ENCODE results near the gene RIOX2.

RIOX2 gene

GRCh38 chr3:97938444-97938843 is 33.8 kb downstream of the RIOX2 start:
- Histone ChIP-seq H3K4me3 (ENCODE audit: low read length) (no peak overlapping the region), H3K36me3 (ENCODE audit: insufficient read depth, low read length) (peaks cover 46% of the 10 kb centered on the region), H3K27me3 (ENCODE audit: insufficient read depth, low read length) (no peaks in the 10 kb centered on the region), H3K9me3 (ENCODE audit: low read length) (no peaks in the 10 kb centered on the region), H3K4me1 (ENCODE audit: insufficient read depth, low read length) (no peaks in the 10 kb centered on the region), H2AFZ (ENCODE audit: low read depth, low read length) (no peak overlapping the region)

- Histone ChIP-seq H3K9me3 (ENCODE audit: low read length) (no peaks in the 10 kb centered on the region), H3K27me3 (ENCODE audit: insufficient read depth, low read length) (no peaks in the 10 kb centered on the region), H3K4me1 (ENCODE audit: insufficient read depth, low read length) (no peaks in the 10 kb centered on the region), H3K36me3 (ENCODE audit: insufficient read depth, low read length) (peaks cover 35% of the 10 kb centered on the region), H2AFZ (ENCODE audit: low read depth, low read length) (no peak overlapping the region), H3K4me3 (ENCODE audit: low read length) (no peak overlapping the region)
Measured at GRCh38 chr3:97937205-97937604, 35.0 kb downstream of the RIOX2 start.

GRCh38 chr3:97935842-97936241 is 36.4 kb downstream of the RIOX2 start:
- H3K36me3 ChIP-seq (ENCODE audit: insufficient read depth, low read length): peaks cover 25% of the 10 kb centered on the region
- no peaks in the 10 kb centered on the region for H3K9me3 ChIP-seq (ENCODE audit: low read length)
- H2AFZ ChIP-seq (ENCODE audit: low read depth, low read length): no peak overlapping the region
- no peaks in the 10 kb centered on the region for H3K27me3 ChIP-seq (ENCODE audit: insufficient read depth, low read length)
- no peaks in the 10 kb centered on the region for H3K4me1 ChIP-seq (ENCODE audit: insufficient read depth, low read length)
- H3K4me3 ChIP-seq (ENCODE audit: low read length): no peak overlapping the region

- Histone ChIP-seq H2AFZ (ENCODE audit: low read depth, low read length) (no peak overlapping the region), H3K36me3 (ENCODE audit: insufficient read depth, low read length) (peaks cover 25% of the 10 kb centered on the region)
Measured at GRCh38 chr3:97934980-97935695, 37.1 kb downstream of the RIOX2 start.

GRCh38 chr3:97932387-97932801 is 39.8 kb downstream of the RIOX2 start:
- H3K27me3 ChIP-seq (ENCODE audit: insufficient read depth, low read length): no peaks in the 10 kb centered on the region
- no peaks in the 10 kb centered on the region for H3K9me3 ChIP-seq (ENCODE audit: low read length)
- H3K4me3 ChIP-seq (ENCODE audit: low read length): no peak overlapping the region
- no peaks in the 10 kb centered on the region for H3K4me1 ChIP-seq (ENCODE audit: insufficient read depth, low read length)
- no peak overlapping the region for H2AFZ ChIP-seq (ENCODE audit: low read depth, low read length)
- H3K36me3 ChIP-seq (ENCODE audit: insufficient read depth, low read length): peaks cover 14% of the 10 kb centered on the region

More at GRCh38 chr3:97934980-97935695, 37.1 kb downstream of the RIOX2 start:
- Histone ChIP-seq H3K4me3 (ENCODE audit: low read length) (no peak overlapping the region), H3K9me3 (ENCODE audit: low read length) (no peaks in the 10 kb centered on the region), H3K4me1 (ENCODE audit: insufficient read depth, low read length) (no peaks in the 10 kb centered on the region), H3K27me3 (ENCODE audit: insufficient read depth, low read length) (no peaks in the 10 kb centered on the region)

- Histone ChIP-seq H3K27me3 (ENCODE audit: insufficient read depth, low read length) (no peaks in the 10 kb centered on the region), H2AFZ (ENCODE audit: low read depth, low read length) (no peak overlapping the region), H3K36me3 (ENCODE audit: insufficient read depth, low read length) (peaks cover 12% of the 10 kb centered on the region), H3K9me3 (ENCODE audit: low read length) (no peaks in the 10 kb centered on the region), H3K4me3 (ENCODE audit: low read length) (no peak overlapping the region), H3K4me1 (ENCODE audit: insufficient read depth, low read length) (no peaks in the 10 kb centered on the region)
Measured at GRCh38 chr3:97931218-97931617, 41.0 kb downstream of the RIOX2 start.

GRCh38 chr3:97930018-97930417 is 42.2 kb downstream of the RIOX2 start:
- H2AFZ ChIP-seq (ENCODE audit: low read depth, low read length): no peak overlapping the region
- peaks cover 6% of the 10 kb centered on the region for H3K36me3 ChIP-seq (ENCODE audit: insufficient read depth, low read length)
- H3K4me1 ChIP-seq (ENCODE audit: insufficient read depth, low read length): no peaks in the 10 kb centered on the region
- no peak overlapping the region for H3K4me3 ChIP-seq (ENCODE audit: low read length)
- no peaks in the 10 kb centered on the region for H3K27me3 ChIP-seq (ENCODE audit: insufficient read depth, low read length)
- no peaks in the 10 kb centered on the region for H3K9me3 ChIP-seq (ENCODE audit: low read length)

- Histone ChIP-seq H3K9me3 (ENCODE audit: low read length) (no peaks in the 10 kb centered on the region), H2AFZ (ENCODE audit: low read depth, low read length) (no peak overlapping the region), H3K4me1 (ENCODE audit: insufficient read depth, low read length) (no peaks in the 10 kb centered on the region), H3K4me3 (ENCODE audit: low read length) (no peak overlapping the region), H3K36me3 (ENCODE audit: insufficient read depth, low read length) (peaks cover 8% of the 10 kb centered on the region), H3K27me3 (ENCODE audit: insufficient read depth, low read length) (no peaks in the 10 kb centered on the region)
Measured at GRCh38 chr3:97928986-97929385, 43.2 kb downstream of the RIOX2 start.

GRCh38 chr3:97927704-97928103 is 44.5 kb downstream of the RIOX2 start:
- Histone ChIP-seq H3K27me3 (ENCODE audit: insufficient read depth, low read length) (no peaks in the 10 kb centered on the region), H3K4me3 (ENCODE audit: low read length) (no peak overlapping the region), H2AFZ (ENCODE audit: low read depth, low read length) (no peak overlapping the region), H3K9me3 (ENCODE audit: low read length) (no peaks in the 10 kb centered on the region), H3K4me1 (ENCODE audit: insufficient read depth, low read length) (no peaks in the 10 kb centered on the region), H3K36me3 (ENCODE audit: insufficient read depth, low read length) (peaks cover 5% of the 10 kb centered on the region)

GRCh38 chr3:97917813-97918536 is 54.3 kb downstream of the RIOX2 start:
- Histone ChIP-seq H2AFZ (ENCODE audit: low read depth, low read length) (no peak overlapping the region), H3K27me3 (ENCODE audit: insufficient read depth, low read length) (no peaks in the 10 kb centered on the region), H3K9me3 (ENCODE audit: low read length) (no peaks in the 10 kb centered on the region), H3K4me1 (ENCODE audit: insufficient read depth, low read length) (no peaks in the 10 kb centered on the region), H3K4me3 (ENCODE audit: low read length) (no peak overlapping the region), H3K36me3 (ENCODE audit: insufficient read depth, low read length) (peaks cover 5% of the 10 kb centered on the region)

- no peak overlapping the region for H2AFZ ChIP-seq (ENCODE audit: low read depth, low read length)
- H3K4me1 ChIP-seq (ENCODE audit: insufficient read depth, low read length): no peaks in the 10 kb centered on the region
- no peak overlapping the region for H3K4me3 ChIP-seq (ENCODE audit: low read length)
- peaks cover 8% of the 10 kb centered on the region for H3K36me3 ChIP-seq (ENCODE audit: insufficient read depth, low read length)
- H3K27me3 ChIP-seq (ENCODE audit: insufficient read depth, low read length): no peaks in the 10 kb centered on the region
- H3K9me3 ChIP-seq (ENCODE audit: low read length): no peaks in the 10 kb centered on the region
Measured at GRCh38 chr3:97916576-97916975, 55.7 kb downstream of the RIOX2 start.

GRCh38 chr3:97914388-97914787 is 57.8 kb downstream of the RIOX2 start:
- H3K4me1 ChIP-seq (ENCODE audit: insufficient read depth, low read length): no peaks in the 10 kb centered on the region
- peaks cover 8% of the 10 kb centered on the region for H3K36me3 ChIP-seq (ENCODE audit: insufficient read depth, low read length)
- no peaks in the 10 kb centered on the region for H3K27me3 ChIP-seq (ENCODE audit: insufficient read depth, low read length)
- H3K4me3 ChIP-seq (ENCODE audit: low read length): no peak overlapping the region
- H3K9me3 ChIP-seq (ENCODE audit: low read length): no peaks in the 10 kb centered on the region
- H2AFZ ChIP-seq (ENCODE audit: low read depth, low read length): no peak overlapping the region

- H3K4me3 ChIP-seq (ENCODE audit: low read length): no peak overlapping the region
- no peaks in the 10 kb centered on the region for H3K9me3 ChIP-seq (ENCODE audit: low read length)
- H3K4me1 ChIP-seq (ENCODE audit: insufficient read depth, low read length): no peaks in the 10 kb centered on the region
- no peak overlapping the region for H2AFZ ChIP-seq (ENCODE audit: low read depth, low read length)
- H3K36me3 ChIP-seq (ENCODE audit: insufficient read depth, low read length): peaks cover 6% of the 10 kb centered on the region
- no peaks in the 10 kb centered on the region for H3K27me3 ChIP-seq (ENCODE audit: insufficient read depth, low read length)
Measured at GRCh38 chr3:97911459-97911858, 60.8 kb downstream of the RIOX2 start.

Data from neuron (in vitro differentiated cells).